Measurements from ENCODE around the gene WWOX. TPM values are rescaled to one million over a fixed set of nuclear protein-coding genes. Genes with fewer than 3 reads are reported as not detected.

Gene WWOX
- total and polyA plus RNA-seq, 2 donors (not counting 1 experiment from before 2014, with no cell fraction given), result 10.5 to 42.3 TPM

GRCh38 chr16:78805556-78805955, 706.1 kb downstream of the WWOX start:
- CTCF ChIA-PET, result no interaction called here
- no peak overlapping the region for H3K9ac ChIP-seq (ENCODE audit: low read length)
- intact Hi-C loops (cut with micrococcal nuclease), result no loop called here
- Mint-ChIP-seq H3K4me3 (no peak overlapping the region), H3K27ac (no peak overlapping the region), H3K9me3 (ENCODE audit: insufficient read depth) (no peaks in the 10 kb centered on the region), H3K4me1 (peaks cover 8% of the 10 kb centered on the region), H3K27me3 (no peaks in the 10 kb centered on the region)
- ATAC-seq (ENCODE audit: low read depth) (no peak), DNase-seq (no peak)
- H3K27me3 ChIP-seq (replicated peaks in 1 of 4; ENCODE audit: control extremely low read depth in 1 of 4, control insufficient read depth in 3 of 4, insufficient read depth in 4 of 4, low read length in 3 of 4), result no peaks in the 10 kb centered on the region
- H3K27ac ChIP-seq (ENCODE audit: low read length in 2 of 2), result no peak overlapping the region
- no peak overlapping the region for H3K4me3 ChIP-seq (ENCODE audit: control extremely low read depth in 1 of 5, extremely low read depth in 1 of 5, insufficient read depth in 1 of 5, low read depth in 2 of 5, low read length in 4 of 5)
- POLR2A ChIA-PET, result no interaction called here
- no peak for TF ChIP-seq EZH2 (IDR thresholded peaks at IDR 0.05; ENCODE audit: borderline replicate concordance, insufficient read depth, low read depth, low read length, poor library complexity, severe bottlenecking)
- TF ChIP-seq, protein P1, sequence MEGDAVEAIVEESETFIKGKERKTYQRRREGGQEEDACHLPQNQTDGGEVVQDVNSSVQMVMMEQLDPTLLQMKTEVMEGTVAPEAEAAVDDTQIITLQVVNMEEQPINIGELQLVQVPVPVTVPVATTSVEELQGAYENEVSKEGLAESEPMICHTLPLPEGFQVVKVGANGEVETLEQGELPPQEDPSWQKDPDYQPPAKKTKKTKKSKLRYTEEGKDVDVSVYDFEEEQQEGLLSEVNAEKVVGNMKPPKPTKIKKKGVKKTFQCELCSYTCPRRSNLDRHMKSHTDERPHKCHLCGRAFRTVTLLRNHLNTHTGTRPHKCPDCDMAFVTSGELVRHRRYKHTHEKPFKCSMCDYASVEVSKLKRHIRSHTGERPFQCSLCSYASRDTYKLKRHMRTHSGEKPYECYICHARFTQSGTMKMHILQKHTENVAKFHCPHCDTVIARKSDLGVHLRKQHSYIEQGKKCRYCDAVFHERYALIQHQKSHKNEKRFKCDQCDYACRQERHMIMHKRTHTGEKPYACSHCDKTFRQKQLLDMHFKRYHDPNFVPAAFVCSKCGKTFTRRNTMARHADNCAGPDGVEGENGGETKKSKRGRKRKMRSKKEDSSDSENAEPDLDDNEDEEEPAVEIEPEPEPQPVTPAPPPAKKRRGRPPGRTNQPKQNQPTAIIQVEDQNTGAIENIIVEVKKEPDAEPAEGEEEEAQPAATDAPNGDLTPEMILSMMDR (IDR thresholded peaks at IDR 0.05), result no peak
- no peak overlapping the region for H2AFZ ChIP-seq (ENCODE audit: insufficient read depth, low read depth, low read length, poor library complexity, severe bottlenecking)
- no peaks in the 10 kb centered on the region for H4K20me1 ChIP-seq (ENCODE audit: control insufficient read depth, insufficient read depth, low read length, poor library complexity, severe bottlenecking)
- no peak overlapping the region for H3K4me2 ChIP-seq (replicated peaks; ENCODE audit: low read depth, low read length, poor library complexity, severe bottlenecking)
- H3K36me3 ChIP-seq (replicated peaks in 1 of 2; ENCODE audit: control extremely low read depth in 1 of 2, control insufficient read depth in 1 of 2, extremely low read depth in 1 of 2, insufficient read depth in 2 of 2, low read length in 1 of 2), result no peaks in the 10 kb centered on the region
- H3K4me1 ChIP-seq (ENCODE audit: control insufficient read depth in 2 of 2, insufficient read depth in 2 of 2, low read length in 2 of 2), result no peaks in the 10 kb centered on the region
- H3K9me3 ChIP-seq (ENCODE audit: control extremely low read depth in 1 of 3, control insufficient read depth in 2 of 3, insufficient read depth in 1 of 3, low read length in 2 of 3), result no peaks in the 10 kb centered on the region
- H3K79me2 ChIP-seq (ENCODE audit: control insufficient read depth, insufficient read depth, low read length), result no peaks in the 10 kb centered on the region
- no CpG with 5 or more reads among the region's 5 CpGs for WGBS (ENCODE audit: insufficient coverage)

DNA sequence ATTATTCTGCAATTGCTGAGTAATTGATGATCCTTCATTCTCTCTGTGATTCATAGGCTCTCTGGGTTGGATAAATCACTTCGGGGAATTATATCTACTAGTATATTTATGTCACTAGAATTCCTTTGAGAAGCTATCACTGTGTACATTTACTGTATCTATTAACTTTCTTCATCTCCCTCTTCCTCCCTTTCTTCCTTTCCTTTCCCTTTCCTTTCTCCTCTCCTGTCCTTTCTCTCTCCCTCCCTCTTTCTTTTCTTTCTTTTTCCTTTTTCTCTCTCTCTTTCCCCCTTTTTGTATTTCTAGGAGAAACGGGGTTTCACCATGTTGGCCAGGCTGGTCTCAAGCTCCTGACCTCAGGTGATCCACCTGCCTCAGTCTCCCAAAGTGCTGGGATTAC, 711.8 kb downstream of the WWOX start:
- Histone ChIP-seq H4K20me1 (ENCODE audit: control insufficient read depth, insufficient read depth, low read length, poor library complexity, severe bottlenecking) (no peaks in the 10 kb centered on the region), H3K4me2 (replicated peaks; ENCODE audit: low read depth, low read length, poor library complexity, severe bottlenecking) (no peak overlapping the region), H3K79me2 (ENCODE audit: control insufficient read depth, insufficient read depth, low read length) (no peaks in the 10 kb centered on the region), H3K4me3 (ENCODE audit: control extremely low read depth in 1 of 5, extremely low read depth in 1 of 5, insufficient read depth in 1 of 5, low read depth in 2 of 5, low read length in 4 of 5) (no peak overlapping the region), H3K4me1 (ENCODE audit: control insufficient read depth in 2 of 2, insufficient read depth in 2 of 2, low read length in 2 of 2) (no peaks in the 10 kb centered on the region), H3K9me3 (ENCODE audit: control extremely low read depth in 1 of 3, control insufficient read depth in 2 of 3, insufficient read depth in 1 of 3, low read length in 2 of 3) (no peaks in the 10 kb centered on the region), H3K27ac (ENCODE audit: low read length in 2 of 2) (no peak overlapping the region), H3K9ac (ENCODE audit: low read length) (no peak overlapping the region), H3K36me3 (replicated peaks in 1 of 2; ENCODE audit: control extremely low read depth in 1 of 2, control insufficient read depth in 1 of 2, extremely low read depth in 1 of 2, insufficient read depth in 2 of 2, low read length in 1 of 2) (no peaks in the 10 kb centered on the region), H3K27me3 (replicated peaks in 1 of 4; ENCODE audit: control extremely low read depth in 1 of 4, control insufficient read depth in 3 of 4, insufficient read depth in 4 of 4, low read length in 3 of 4) (no peaks in the 10 kb centered on the region), H2AFZ (ENCODE audit: insufficient read depth, low read depth, low read length, poor library complexity, severe bottlenecking) (no peak overlapping the region)
- DNase-seq (no peak), ATAC-seq (ENCODE audit: low read depth) (no peak)
- 100% methylated on average over 1 of the region's 2 CpGs for WGBS (ENCODE audit: insufficient coverage)
- no peaks in the 10 kb centered on the region for H3K27me3 Mint-ChIP-seq
- ChIA-PET POLR2A (no interaction called here), CTCF (interaction anchor here (0.5 kb wide), 1 partner anchor 717 kb away, joined by 3 read pairs; no protein-coding TSS in a partner anchor)
- peaks cover 2% of the 10 kb centered on the region for H3K4me1 Mint-ChIP-seq
- no peak for TF ChIP-seq EZH2 (IDR thresholded peaks at IDR 0.05; ENCODE audit: borderline replicate concordance, insufficient read depth, low read depth, low read length, poor library complexity, severe bottlenecking)
- TF ChIP-seq, protein P1 (IDR thresholded peaks at IDR 0.05), result no peak
- H3K27ac Mint-ChIP-seq, result no peak overlapping the region
- intact Hi-C loops (cut with micrococcal nuclease), result no loop called here
- H3K9me3 Mint-ChIP-seq (ENCODE audit: insufficient read depth), result no peaks in the 10 kb centered on the region
- H3K4me3 Mint-ChIP-seq, result no peak overlapping the region
